ENCODE measurements around the gene SEBOX.

GRCh38 chr17:28404007-28404406, 39.0 kb upstream of the SEBOX start:
- TF ChIP-seq, protein P1, sequence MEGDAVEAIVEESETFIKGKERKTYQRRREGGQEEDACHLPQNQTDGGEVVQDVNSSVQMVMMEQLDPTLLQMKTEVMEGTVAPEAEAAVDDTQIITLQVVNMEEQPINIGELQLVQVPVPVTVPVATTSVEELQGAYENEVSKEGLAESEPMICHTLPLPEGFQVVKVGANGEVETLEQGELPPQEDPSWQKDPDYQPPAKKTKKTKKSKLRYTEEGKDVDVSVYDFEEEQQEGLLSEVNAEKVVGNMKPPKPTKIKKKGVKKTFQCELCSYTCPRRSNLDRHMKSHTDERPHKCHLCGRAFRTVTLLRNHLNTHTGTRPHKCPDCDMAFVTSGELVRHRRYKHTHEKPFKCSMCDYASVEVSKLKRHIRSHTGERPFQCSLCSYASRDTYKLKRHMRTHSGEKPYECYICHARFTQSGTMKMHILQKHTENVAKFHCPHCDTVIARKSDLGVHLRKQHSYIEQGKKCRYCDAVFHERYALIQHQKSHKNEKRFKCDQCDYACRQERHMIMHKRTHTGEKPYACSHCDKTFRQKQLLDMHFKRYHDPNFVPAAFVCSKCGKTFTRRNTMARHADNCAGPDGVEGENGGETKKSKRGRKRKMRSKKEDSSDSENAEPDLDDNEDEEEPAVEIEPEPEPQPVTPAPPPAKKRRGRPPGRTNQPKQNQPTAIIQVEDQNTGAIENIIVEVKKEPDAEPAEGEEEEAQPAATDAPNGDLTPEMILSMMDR (IDR thresholded peaks at IDR 0.05): no peak
- TF ChIP-seq ZFX (IDR thresholded peaks at IDR 0.05; ENCODE audit: borderline replicate concordance): no peak
